Measurements from ENCODE around the gene CSKMT.

GRCh38 chr11:62654297-62654696 lies 10.8 kb upstream of the CSKMT start:
- TF ChIP-seq EZH2 (IDR thresholded peaks at IDR 0.05; ENCODE audit: borderline replicate concordance, control insufficient read depth, low read depth, low read length) (no peak), GABPA (IDR thresholded peaks at IDR 0.05; ENCODE audit: low read depth) (no peak), NRF1 (conservative IDR thresholded peaks at IDR 0.05; ENCODE audit: low read depth, low read length) (no peak), SP1 (IDR thresholded peaks at IDR 0.05; ENCODE audit: low read depth, low read length) (no peak), POLR2AphosphoS5 (IDR thresholded peaks at IDR 0.05; ENCODE audit: low read length) (no peak), HDAC6 (IDR thresholded peaks at IDR 0.05; ENCODE audit: unreplicated experiment) (no peak)
